Sigmoid colon (tissue), 7 donors: ENCODE results near the gene GNS. TPM values are rescaled to one million over a fixed set of nuclear protein-coding genes. Genes with fewer than 3 reads are reported as not detected.

ENCODE experiments used
- DNase-seq: peaks from one replicate; pipeline ENCODE4 v3.0.0-alpha.2; 2019
- H3K27ac ChIP-seq, 4 donors: fragments of 200-600 bp; sonication (generic); one replicate each; pipeline ENCODE4 v1.5.1; 2016 to 2019; ENCODE audit warnings: mild to moderate bottlenecking in 1 of 4
- H3K27me3 ChIP-seq, 3 donors: fragments of 200-600 bp; sonication (generic); one replicate each; pipeline ENCODE4 v1.5.1; 2019; ENCODE audit warnings: mild to moderate bottlenecking in 1 of 3
- H3K36me3 ChIP-seq, 4 donors: fragments of 200-600 bp; sonication (generic); one replicate each; pipeline ENCODE4 v1.5.1; 2016 to 2019
- H3K4me1 ChIP-seq, 4 donors: fragments of 200-600 bp; sonication (generic); one replicate each; pipeline ENCODE4 v1.5.1; 2017 to 2019
- H3K4me3 ChIP-seq, 4 donors: fragments of 200-600 bp; sonication (generic); one replicate each; pipeline ENCODE4 v1.5.1; 2017 to 2019; ENCODE audit warnings: mild to moderate bottlenecking in 2 of 4, moderate library complexity in 1 of 4
- H3K9me3 ChIP-seq, 4 donors: fragments of 200-600 bp in 3 of 4; sonication (generic) in 3 of 4; one replicate each; pipeline versions ENCODE4 v1.5.1 to v1.6.1; 2013 to 2019
- CTCF ChIP-seq, 4 experiments: fragments of 450-650 bp in 3 of 4; fragments of 200-600 bp in 1 of 4; IDR thresholded peaks; one replicate each; pipeline ENCODE4 v1.5.1; 2016 to 2019; ENCODE audit warnings: antibody characterized with exemption in 4 of 4, mild to moderate bottlenecking in 3 of 4, moderate library complexity in 2 of 4
- EP300 ChIP-seq, 4 donors: sonication (generic); formaldehyde crosslinking; IDR thresholded peaks; one replicate each; pipeline ENCODE4 v1.6.1; 2017; ENCODE audit warnings: antibody characterized with exemption in 4 of 4
- POLR2A ChIP-seq, 2 donors: fragments of 450-650 bp; IDR thresholded peaks; one replicate each; pipeline ENCODE4 v1.6.1; 2016; ENCODE audit warnings: antibody characterized with exemption in 2 of 2, mild to moderate bottlenecking in 2 of 2, moderate library complexity in 2 of 2
- POLR2AphosphoS5 ChIP-seq, 4 donors: sonication (generic); formaldehyde crosslinking; IDR thresholded peaks; one replicate each; pipeline ENCODE4 v1.6.1; 2017; ENCODE audit warnings: antibody characterized with exemption in 4 of 4
- WGBS, 2 donors: extraction: QIAGEN DNeasy Blood & Tissue Kit; methylation state at CpG; one replicate each; pipeline ENCODE4 v1.1.7; 2013; 5-methylcytosine and 5-hydroxymethylcytosine counted together
- intact Hi-C: fragments of 100-400 bp; cut with DNase I; formaldehyde crosslinking; loops from one replicate; pipeline ENCODE4 v1.15.1; 2023
- polyA plus RNA-seq, 3 donors: library from polyadenylated mRNA; stranded (reverse); fragments of 200-250 nt; gene quantifications; one replicate each; pipeline ENCODE4 v1.2.3, GENCODE V29; 2013
- total RNA-seq, 4 donors: library from RNA; depleted of rRNA; stranded (reverse); fragments of >200 nt; gene quantifications; one replicate each; pipeline ENCODE4 v1.1.0, GENCODE V29; 2016
- donor health status: healthy with polysubstance abuse.
- donor health status: Bipolar disorder and iron deficiency.
- donor health status: healthy.

Gene GNS
- total and polyA plus RNA-seq, 7 donors, result 4.2 to 73.0 (median 65.3) TPM

- TF ChIP-seq POLR2AphosphoS5 (IDR thresholded peaks at IDR 0.05) (peak in 3 of 4 donors; percentile 33 to 57 (median 53)), EP300 (IDR thresholded peaks at IDR 0.05) (no peak), CTCF (IDR thresholded peaks at IDR 0.05) (peak in 2 of 4 experiments; percentile 14 to 41)
- no peak overlapping the region for H3K4me3 ChIP-seq
- H3K9me3 ChIP-seq, result no peaks in the 10 kb centered on the region
- H3K27me3 ChIP-seq, result no peaks in the 10 kb centered on the region
- intact Hi-C loops, result no loop called here
- WGBS, 2 donors, result 48 to 59% methylated on average over 4 of the region's 4 CpGs
- peak overlapping the region; percentile 79 to 92 (median 80) for H3K27ac ChIP-seq
- no peak for DNase-seq
- H3K36me3 ChIP-seq, result no peaks in the 10 kb centered on the region
- peaks cover 0 to 97% (median 95%) of the 10 kb centered on the region in 4 donors for H3K4me1 ChIP-seq
Measured at GRCh38 chr12:64670019-64670418, 89.2 kb downstream of the GNS start.

GRCh38 chr12:64669270-64669842 lies 89.8 kb downstream of the GNS start:
- Histone ChIP-seq H3K27me3 (no peaks in the 10 kb centered on the region), H3K27ac (peak overlapping the region; percentile 79 to 92 (median 80)), H3K9me3 (no peaks in the 10 kb centered on the region), H3K36me3 (no peaks in the 10 kb centered on the region), H3K4me1 (peaks cover 0 to 99% (median 94%) of the 10 kb centered on the region in 4 donors), H3K4me3 (peak overlapping the region in 3 of 4 donors; percentile 7 to 15 (median 13))
- no peak for TF ChIP-seq CTCF (IDR thresholded peaks at IDR 0.05)
- peak in 1 of 4 donors; percentile 11 for TF ChIP-seq POLR2AphosphoS5 (IDR thresholded peaks at IDR 0.05)
- no peak for TF ChIP-seq EP300 (IDR thresholded peaks at IDR 0.05)
- TF ChIP-seq POLR2A (IDR thresholded peaks at IDR 0.05), result no peak
- WGBS, 2 donors, result 13 to 14% methylated on average over 10 of the region's 10 CpGs
- DNase-seq, result peak; percentile 77
- intact Hi-C loops, result no loop called here

GRCh38 chr12:64667793-64668192 lies 91.4 kb downstream of the GNS start:
- TF ChIP-seq CTCF (IDR thresholded peaks at IDR 0.05) (no peak), POLR2A (IDR thresholded peaks at IDR 0.05) (no peak), POLR2AphosphoS5 (IDR thresholded peaks at IDR 0.05) (no peak), EP300 (IDR thresholded peaks at IDR 0.05) (no peak)
- intact Hi-C loops, result no loop called here
- no peaks in the 10 kb centered on the region for H3K36me3 ChIP-seq
- H3K27ac ChIP-seq, result peak overlapping the region; percentile 30 to 92 (median 80)
- DNase-seq, result no peak
- peaks cover 0 to 95% (median 86%) of the 10 kb centered on the region in 4 donors for H3K4me1 ChIP-seq
- 63 to 73% methylated on average over 2 of the region's 2 CpGs for WGBS, 2 donors
- no peak overlapping the region for H3K4me3 ChIP-seq
- no peaks in the 10 kb centered on the region for H3K9me3 ChIP-seq
- H3K27me3 ChIP-seq, result no peaks in the 10 kb centered on the region

- Histone ChIP-seq H3K4me3 (no peak overlapping the region), H3K36me3 (no peaks in the 10 kb centered on the region), H3K9me3 (no peaks in the 10 kb centered on the region), H3K4me1 (peaks cover 0 to 94% (median 78%) of the 10 kb centered on the region in 4 donors), H3K27me3 (no peaks in the 10 kb centered on the region), H3K27ac (peak overlapping the region; percentile 51 to 92 (median 66))
- WGBS, 2 donors, result 25 to 41% methylated on average over 3 of the region's 3 CpGs
- intact Hi-C loops, result no loop called here
- TF ChIP-seq EP300 (IDR thresholded peaks at IDR 0.05) (no peak), POLR2AphosphoS5 (IDR thresholded peaks at IDR 0.05) (no peak), POLR2A (IDR thresholded peaks at IDR 0.05) (no peak), CTCF (IDR thresholded peaks at IDR 0.05) (no peak)
- no peak for DNase-seq
Measured at GRCh38 chr12:64666054-64666914, 92.9 kb downstream of the GNS start.
